A549 (cell line): Measurements from ENCODE around the gene PODN.

Experiments
- BHLHE40 ChIP-seq: IDR thresholded peaks from 2 replicates; pipeline ENCODE4 v1.6.1; 2012; ENCODE audit warnings: low read depth, low read length, inconsistent platforms
- CEBPB ChIP-seq, 2 experiments: fragments of >200 bp in 1 of 2; sonication (Bioruptor Twin) in 1 of 2; formaldehyde crosslinking in 1 of 2; IDR thresholded peaks; 2 replicates each; pipeline ENCODE4 v1.6.1; 2012 to 2016
- CTCF ChIP-seq: fragments of >200 bp; sonication (Bioruptor Twin); formaldehyde crosslinking; IDR thresholded peaks from 3 replicates; pipeline ENCODE4 v1.5.1; 2016
- EP300 ChIP-seq, 2 experiments: fragments of >200 bp; sonication (Bioruptor Twin); formaldehyde crosslinking; IDR thresholded peaks; 2 replicates in 1 of 2; 3 replicates in 1 of 2; pipeline ENCODE4 v1.6.1; 2016 to 2017
- ESRRA ChIP-seq: fragments of 150-350 bp; IDR thresholded peaks from 2 replicates; pipeline ENCODE4 v1.6.1; 2014; ENCODE audit warnings: mild to moderate bottlenecking, low read length, borderline replicate concordance
- HDAC2 ChIP-seq: fragments of 200-600 bp; sonication (generic); IDR thresholded peaks from 2 replicates; pipeline ENCODE4 v1.6.1; 2016
- MAX ChIP-seq: IDR thresholded peaks from 2 replicates; pipeline ENCODE4 v1.6.1; 2012
- NR3C1 ChIP-seq: fragments of >200 bp; sonication (Bioruptor Twin); formaldehyde crosslinking; IDR thresholded peaks from 3 replicates; pipeline ENCODE4 v1.6.1; 2017
- PBX3 ChIP-seq: IDR thresholded peaks from 2 replicates; pipeline ENCODE4 v1.6.1; 2012
- POLR2A ChIP-seq: IDR thresholded peaks from 2 replicates; pipeline ENCODE4 v1.6.1; 2012; ENCODE audit warnings: mild to moderate bottlenecking, low read length
- ZNF302 ChIP-seq: fragments of 250-450 bp; sonication (Bioruptor Pico); IDR thresholded peaks from 2 replicates; pipeline ENCODE4 v1.9.0; 2021; ENCODE audit warnings: inconsistent platforms, mild to moderate bottlenecking, moderate library complexity

- TF ChIP-seq EP300 (IDR thresholded peaks at IDR 0.05) = no peak
- TF ChIP-seq BHLHE40 = no peak
- TF ChIP-seq CTCF = no peak
- no peak for TF ChIP-seq HDAC2
- no peak for TF ChIP-seq ESRRA
- TF ChIP-seq CEBPB (IDR thresholded peaks at IDR 0.05) = no peak
- TF ChIP-seq MAX = no peak
- no peak for TF ChIP-seq POLR2A
- TF ChIP-seq NR3C1 = no peak
- TF ChIP-seq ZNF302 (CRISPR knock-in tag) = no peak
- TF ChIP-seq PBX3 = no peak
Observed at GRCh38 chr1:53025034-53025768, 36.8 kb upstream of the PODN start.
